ENCODE data around the gene CD300A. TPM values are rescaled to one million over a fixed set of nuclear protein-coding genes. Genes with fewer than 3 reads are reported as not detected.

Gene CD300A
- total and polyA plus RNA-seq, 2 donors (not counting 1 experiment from before 2014, with no cell fraction given), result 2.4 to 5.7 TPM

GRCh38 chr17:74449306-74449705 is 17.1 kb upstream of the CD300A start:
- TF ChIP-seq CTCF (IDR thresholded peaks at IDR 0.05) (no peak), EZH2 (IDR thresholded peaks at IDR 0.05; ENCODE audit: borderline replicate concordance, insufficient read depth, low read depth, low read length, poor library complexity, severe bottlenecking) (no peak)
- H3K27ac Mint-ChIP-seq, result no peak overlapping the region
- H3K4me3 Mint-ChIP-seq, result no peak overlapping the region
- H2AFZ ChIP-seq (ENCODE audit: insufficient read depth, low read depth, low read length, poor library complexity, severe bottlenecking), result no peak overlapping the region
- peaks cover 27% of the 10 kb centered on the region for H3K27me3 Mint-ChIP-seq
- peaks cover 0 to 30% (median 6%) of the 10 kb centered on the region in 4 experiments for H3K27me3 ChIP-seq (replicated peaks in 1 of 4; ENCODE audit: control extremely low read depth in 1 of 4, control insufficient read depth in 3 of 4, insufficient read depth in 4 of 4, low read length in 3 of 4)
- no peaks in the 10 kb centered on the region for H3K79me2 ChIP-seq (ENCODE audit: control insufficient read depth, insufficient read depth, low read length)
- ChIA-PET POLR2A (no interaction called here), CTCF (interaction anchor here (0.8 kb wide), 1 partner anchor 8 kb away, joined by 3 read pairs; no protein-coding TSS in a partner anchor)
- no peak overlapping the region for H3K27ac ChIP-seq (ENCODE audit: low read length in 2 of 2)
- ATAC-seq (ENCODE audit: low read depth) (no peak), DNase-seq (no peak)
- H3K9me3 ChIP-seq (ENCODE audit: control extremely low read depth in 1 of 3, control insufficient read depth in 2 of 3, insufficient read depth in 1 of 3, low read length in 2 of 3), result peaks cover 0 to 7% (median 0%) of the 10 kb centered on the region in 3 donors
- H3K4me2 ChIP-seq (replicated peaks; ENCODE audit: low read depth, low read length, poor library complexity, severe bottlenecking), result no peak overlapping the region
- H4K20me1 ChIP-seq (ENCODE audit: control insufficient read depth, insufficient read depth, low read length, poor library complexity, severe bottlenecking), result no peaks in the 10 kb centered on the region
- H3K4me1 Mint-ChIP-seq, result peaks cover under 1% of the 10 kb centered on the region
- 88% methylated on average over 11 of the region's 11 CpGs for WGBS (ENCODE audit: insufficient coverage)
- H3K36me3 ChIP-seq (replicated peaks in 1 of 2; ENCODE audit: control extremely low read depth in 1 of 2, control insufficient read depth in 1 of 2, extremely low read depth in 1 of 2, insufficient read depth in 2 of 2, low read length in 1 of 2), result no peaks in the 10 kb centered on the region
- H3K9ac ChIP-seq (ENCODE audit: low read length), result no peak overlapping the region
- H3K4me1 ChIP-seq (ENCODE audit: control insufficient read depth in 2 of 2, insufficient read depth in 2 of 2, low read length in 2 of 2), result peaks cover 9% of the 10 kb centered on the region in 2 donors
- intact Hi-C loops (cut with micrococcal nuclease), result no loop called here
- no peaks in the 10 kb centered on the region for H3K9me3 Mint-ChIP-seq (ENCODE audit: insufficient read depth)
- H3K4me3 ChIP-seq (ENCODE audit: control extremely low read depth in 1 of 5, extremely low read depth in 1 of 5, insufficient read depth in 1 of 5, low read depth in 2 of 5, low read length in 4 of 5), result no peak overlapping the region

- H3K4me3 ChIP-seq (ENCODE audit: control extremely low read depth in 1 of 5, extremely low read depth in 1 of 5, insufficient read depth in 1 of 5, low read depth in 2 of 5, low read length in 4 of 5), result no peak overlapping the region
- H3K4me2 ChIP-seq (replicated peaks; ENCODE audit: low read depth, low read length, poor library complexity, severe bottlenecking), result no peak overlapping the region
- peaks cover 0 to 34% (median 8%) of the 10 kb centered on the region in 4 experiments for H3K27me3 ChIP-seq (replicated peaks in 1 of 4; ENCODE audit: control extremely low read depth in 1 of 4, control insufficient read depth in 3 of 4, insufficient read depth in 4 of 4, low read length in 3 of 4)
- H3K36me3 ChIP-seq (replicated peaks in 1 of 2; ENCODE audit: control extremely low read depth in 1 of 2, control insufficient read depth in 1 of 2, extremely low read depth in 1 of 2, insufficient read depth in 2 of 2, low read length in 1 of 2), result no peaks in the 10 kb centered on the region
- Mint-ChIP-seq H3K27me3 (peaks cover 27% of the 10 kb centered on the region), H3K27ac (no peak overlapping the region), H3K4me3 (no peak overlapping the region), H3K9me3 (ENCODE audit: insufficient read depth) (no peaks in the 10 kb centered on the region), H3K4me1 (peaks cover 4% of the 10 kb centered on the region)
- no peak overlapping the region for H3K9ac ChIP-seq (ENCODE audit: low read length)
- H2AFZ ChIP-seq (ENCODE audit: insufficient read depth, low read depth, low read length, poor library complexity, severe bottlenecking), result no peak overlapping the region
- H4K20me1 ChIP-seq (ENCODE audit: control insufficient read depth, insufficient read depth, low read length, poor library complexity, severe bottlenecking), result no peaks in the 10 kb centered on the region
- H3K27ac ChIP-seq (ENCODE audit: low read length in 2 of 2), result no peak overlapping the region
- WGBS (ENCODE audit: insufficient coverage), result 93% methylated on average over 4 of the region's 5 CpGs
- POLR2A ChIA-PET, result no interaction called here
- ATAC-seq (ENCODE audit: low read depth) (no peak), DNase-seq (no peak)
- TF ChIP-seq CTCF (IDR thresholded peaks at IDR 0.05), result no peak
- CTCF ChIA-PET, result no interaction called here
- intact Hi-C loops (cut with micrococcal nuclease), result no loop called here
- peaks cover 11 to 14% of the 10 kb centered on the region in 2 donors for H3K4me1 ChIP-seq (ENCODE audit: control insufficient read depth in 2 of 2, insufficient read depth in 2 of 2, low read length in 2 of 2)
- no peaks in the 10 kb centered on the region for H3K79me2 ChIP-seq (ENCODE audit: control insufficient read depth, insufficient read depth, low read length)
- peaks cover 0 to 8% (median 0%) of the 10 kb centered on the region in 3 donors for H3K9me3 ChIP-seq (ENCODE audit: control extremely low read depth in 1 of 3, control insufficient read depth in 2 of 3, insufficient read depth in 1 of 3, low read length in 2 of 3)
Measured at GRCh38 chr17:74449773-74450172, 16.7 kb upstream of the CD300A start.

All from B cell (primary cell).